ENCODE results near the gene ZFAND2B. TPM values are rescaled to one million over a fixed set of nuclear protein-coding genes. Genes with fewer than 3 reads are reported as not detected.

The ZFAND2B gene
- total and polyA plus RNA-seq, 2 experiments from 2014 or later = 16.3 to 30.0 TPM

- H3K9me3 Mint-ChIP-seq = no peaks in the 10 kb centered on the region
Measured at GRCh38 chr2:219169930-219170654, 36.5 kb upstream of the ZFAND2B start, which contains the start of gene SLC23A3. SLC23A3 (minus strand) TSS chr2:219170029; CDS start chr2:219169984, 45 bp downstream.

More at GRCh38 chr2:219169930-219170654, 36.5 kb upstream of the ZFAND2B start, which contains the start of gene SLC23A3:
- Histone ChIP-seq H3K9me2 (ENCODE audit: insufficient read depth) (no peaks in the 10 kb centered on the region), H3K27me3 (ENCODE audit: insufficient read depth) (no peaks in the 10 kb centered on the region), H3F3A (replicated peaks; ENCODE audit: low read depth) (no peaks in the 10 kb centered on the region), H3K27ac (ENCODE audit: low read depth) (no peak within 1 kb of the TSS), H3K79me2 (replicated peaks; ENCODE audit: insufficient read depth) (no peaks in the 10 kb centered on the region), H3K4me2 (no peak within 1 kb of the TSS), H3K36me3 (ENCODE audit: insufficient read depth) (no peaks in the 10 kb centered on the region), H4K20me1 (replicated peaks; ENCODE audit: insufficient read depth) (no peaks in the 10 kb centered on the region), H2AFZ (no peak within 1 kb of the TSS), H3K4me3 (no peak within 1 kb of the TSS), H3K4me1 (ENCODE audit: insufficient read depth) (no peaks in the 10 kb centered on the region)
- H3K27me3 Mint-ChIP-seq (ENCODE audit: insufficient read depth, low read depth, poor library complexity) = peaks cover 15% of the 10 kb centered on the region
- peaks cover 17% of the 10 kb centered on the region for H3K36me3 Mint-ChIP-seq (ENCODE audit: low read depth)
- H3K4me3 Mint-ChIP-seq = no peak within 1 kb of the TSS
- no peak within 1 kb of the TSS for H3K27ac Mint-ChIP-seq
- DNase-seq (ENCODE audit: low spot score) (no peak), ATAC-seq (no peak)
- no peak for TF ChIP-seq EZH2phosphoT487 (IDR thresholded peaks at IDR 0.05; ENCODE audit: unreplicated experiment)
- TF ChIP-seq ZNF462 (CRISPR knock-in tag; IDR thresholded peaks at IDR 0.05) = no peak
- TF ChIP-seq ETS1 (IDR thresholded peaks at IDR 0.05) = no peak
- no peak for TF ChIP-seq EZH2 (IDR thresholded peaks at IDR 0.05; ENCODE audit: low read depth, unreplicated experiment)
- TF ChIP-seq REST (IDR thresholded peaks at IDR 0.05; ENCODE audit: unreplicated experiment) = no peak
- no peak for TF ChIP-seq JUNB (IDR thresholded peaks at IDR 0.05; ENCODE audit: unreplicated experiment)
- no peak for TF ChIP-seq POLR2AphosphoS5 (IDR thresholded peaks at IDR 0.05; ENCODE audit: low read depth)
- TF ChIP-seq ZNF331 (CRISPR knock-in tag; IDR thresholded peaks at IDR 0.05; ENCODE audit: low read depth) = no peak
- no peak for TF ChIP-seq ZNF114 (CRISPR knock-in tag; IDR thresholded peaks at IDR 0.05)
- no peak for TF ChIP-seq NANOG (IDR thresholded peaks at IDR 0.05; ENCODE audit: borderline replicate concordance)
- no peak for TF ChIP-seq STAT1 (IDR thresholded peaks at IDR 0.05; ENCODE audit: unreplicated experiment)
- no peak for TF ChIP-seq CREB1 (CRISPR knock-in tag; IDR thresholded peaks at IDR 0.05; ENCODE audit: low read depth)
- TF ChIP-seq CTCF (conservative IDR thresholded peaks at IDR 0.05; ENCODE audit: low read depth in 2 of 2) = no peak
- H3K4me1 Mint-ChIP-seq = peaks cover 9% of the 10 kb centered on the region

Measured in GM23338 (cell line).